GM12878 (cell line): ENCODE data around the gene SIDT1. TPM values are rescaled to one million over a fixed set of nuclear protein-coding genes. Genes with fewer than 3 reads are reported as not detected.

ENCODE experiments used
- CEBPZ ChIP-seq: fragments of 150-350 bp; IDR thresholded peaks from 2 replicates; pipeline ENCODE4 v1.6.1; 2016; ENCODE audit warnings: low read depth, low read length
- HSF1 ChIP-seq: fragments of 150-350 bp; IDR thresholded peaks from 2 replicates; pipeline ENCODE4 v1.6.1; 2014; ENCODE audit warnings: mild to moderate bottlenecking, low read depth, low read length
- KAT2A ChIP-seq: conservative IDR thresholded peaks from 2 replicates; pipeline ENCODE4 v1.6.1; 2011; ENCODE audit warnings: low read depth, low read length; ENCODE audit not compliant: control insufficient read depth
- ZBTB11 ChIP-seq: fragments of 450-650 bp; formaldehyde crosslinking; IDR thresholded peaks from 2 replicates; pipeline ENCODE4 v1.5.0; 2022; ENCODE audit warnings: mild to moderate bottlenecking, missing genetic modification characterization
- polyA plus RNA-seq, 11 experiments: library from polyadenylated mRNA; depleted of rRNA in 4 of 11; unstranded in 6 of 11; stranded (reverse) in 5 of 11; fragments of >200 nt; fragmentation: Nextera tagmentation in 4 of 11; fragmentation: Illumina TruSeq in 1 of 11; extraction: Ambion mirVana in 4 of 11; extraction: Trizol in 1 of 11; gene quantifications; 1 replicate in 1 of 11; 2 replicates in 10 of 11; pipeline versions ENCODE4 v1.2.1 to v1.2.3, GENCODE V29; 2011 to 2016; ENCODE audit warnings: inconsistent platforms in 2 of 11, missing spikeins in 2 of 11, low read depth in 1 of 11
- total RNA-seq, 4 experiments: library from RNA; depleted of rRNA in 3 of 4; stranded (reverse); fragments of >200 nt in 3 of 4; fragmentation: Illumina TruSeq in 1 of 4; extraction: Trizol in 1 of 4; gene quantifications; 2 replicates each; pipeline versions ENCODE4 v1.2.1 to v1.2.3, GENCODE V29; 2013 to 2021

The SIDT1 gene
- total and polyA plus RNA-seq, 10 of the 15 experiments (the other 5 are each of a cell fraction or from before 2014, with no cell fraction given), result 3.0 to 45.0 (median 26.6) TPM

- TF ChIP-seq CEBPZ, result no peak
- TF ChIP-seq KAT2A, result no peak
- TF ChIP-seq HSF1, result no peak
- TF ChIP-seq ZBTB11 (CRISPR knock-in tag), result no peak
These were observed 68.2 kb downstream of the SIDT1 start (continued) for GRCh38 chr3:113600418-113601182.
